HG02571 (cell line): ENCODE data around the gene SLC35A4.
A peak's percentile ranks its signal among the peaks of the same experiment; 100 is the strongest.
"Not testable (repeated sequence)": the region's sequence is repeated elsewhere in the genome, so short reads cannot be mapped to it uniquely, and the experiment has no call there.

ENCODE experiments used
- ATAC-seq: cut with Tn5 transposase; IDR thresholded peaks from one replicate; pipeline ENCODE4 v1.9.1; 2021; ENCODE audit warnings: mild to moderate bottlenecking, moderate library complexity; ENCODE audit not compliant: unreplicated experiment

Gene SLC35A4

GRCh38 chr5:140557965-140558364 lies 6.7 kb upstream of the SLC35A4 start:
- ATAC-seq = no peak

GRCh38 chr5:140558542-140558941 lies 6.1 kb upstream of the SLC35A4 start:
- no peak for ATAC-seq

GRCh38 chr5:140560227-140560626 lies 4.4 kb upstream of the SLC35A4 start:
- no peak for ATAC-seq

GRCh38 chr5:140561753-140562523 lies 2.7 kb upstream of the SLC35A4 start:
- ATAC-seq = no peak

GRCh38 chr5:140563596-140563995 lies 1.0 kb upstream of the SLC35A4 start:
- no peak for ATAC-seq

- ATAC-seq = peak; percentile 3
These were observed 574 bp downstream of the SLC35A4 start for GRCh38 chr5:140565024-140565779.

GRCh38 chr5:140565780-140566095 lies 1.1 kb downstream of the SLC35A4 start:
- ATAC-seq = no peak

- no peak for ATAC-seq
These were observed 2.0 kb downstream of the SLC35A4 start for GRCh38 chr5:140566665-140567064.

- no peak for ATAC-seq
These were observed 2.6 kb downstream of the SLC35A4 start for GRCh38 chr5:140567136-140567818.

GRCh38 chr5:140567871-140568270 lies 3.2 kb downstream of the SLC35A4 start:
- no peak for ATAC-seq

- ATAC-seq = no peak
These were observed 3.9 kb downstream of the SLC35A4 start for GRCh38 chr5:140568443-140569063.

- ATAC-seq = no peak
These were observed 4.6 kb downstream of the SLC35A4 start for GRCh38 chr5:140569197-140569596.

GRCh38 chr5:140570058-140570457 lies 5.4 kb downstream of the SLC35A4 start:
- no peak for ATAC-seq

- ATAC-seq = no peak
These were observed 5.9 kb downstream of the SLC35A4 start for GRCh38 chr5:140570488-140570887.

- no peak for ATAC-seq
These were observed 6.5 kb downstream of the SLC35A4 start for GRCh38 chr5:140571105-140571504.

GRCh38 chr5:140573683-140574082 lies 9.1 kb downstream of the SLC35A4 start:
- ATAC-seq = no peak

GRCh38 chr5:140574165-140574564 lies 9.5 kb downstream of the SLC35A4 start:
- ATAC-seq = no peak

GRCh38 chr5:140575309-140575708 lies 10.7 kb downstream of the SLC35A4 start:
- no peak for ATAC-seq

- no peak for ATAC-seq
These were observed 12.2 kb downstream of the SLC35A4 start for GRCh38 chr5:140576776-140577201.

GRCh38 chr5:140579188-140579747 lies 14.6 kb downstream of the SLC35A4 start:
- not testable (repeated sequence) for ATAC-seq

GRCh38 chr5:140587495-140587894 lies 22.9 kb downstream of the SLC35A4 start:
- ATAC-seq = no peak
